ENCODE results near the gene FADS2.

Gene FADS2

DNA sequence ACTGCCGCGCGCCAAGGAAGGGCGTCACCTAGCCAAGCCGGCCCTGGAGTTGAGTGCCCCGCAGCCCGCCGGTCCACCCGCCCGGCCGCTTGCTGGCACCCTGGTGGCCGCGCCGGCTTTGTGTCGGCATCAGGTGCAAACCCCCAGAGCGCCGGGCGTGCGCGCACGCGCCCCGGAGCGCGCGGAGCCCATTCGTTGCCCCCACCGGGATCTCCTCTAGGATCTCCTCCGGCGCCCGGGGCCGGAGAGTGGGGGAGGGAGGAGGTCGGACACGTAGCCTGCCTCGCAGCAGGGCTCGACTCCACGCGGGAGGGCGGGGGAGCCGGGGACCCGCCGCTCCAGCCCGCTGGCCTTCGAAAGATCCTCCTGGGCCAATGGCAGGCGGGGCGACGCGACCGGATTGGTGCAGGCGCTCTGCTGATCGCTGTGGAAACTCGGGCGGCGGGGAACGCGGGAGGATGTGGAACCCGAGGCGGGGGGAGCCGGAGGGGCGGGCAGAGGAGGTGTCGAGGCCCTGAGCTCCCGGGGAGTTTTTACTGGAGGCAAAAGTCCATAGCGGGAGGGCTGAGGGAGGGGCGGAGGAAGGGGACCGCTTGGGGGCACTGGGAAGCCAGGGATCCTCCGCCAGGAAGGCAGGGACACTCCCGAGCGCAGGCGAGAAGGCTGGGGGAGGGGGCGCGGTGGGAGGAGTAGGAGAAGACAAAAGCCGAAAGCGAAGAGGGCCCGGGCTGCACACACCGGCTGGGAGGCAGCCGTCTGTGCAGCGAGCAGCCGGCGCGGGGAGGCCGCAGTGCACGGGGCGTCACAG, at the start of gene FADS2:
Gene FADS2, plus strand, starts transcription at position 730 of the 808 bp plus-strand sequence. CDS start 91 bp downstream, outside the sequence.
- TF ChIP-seq, protein P1, sequence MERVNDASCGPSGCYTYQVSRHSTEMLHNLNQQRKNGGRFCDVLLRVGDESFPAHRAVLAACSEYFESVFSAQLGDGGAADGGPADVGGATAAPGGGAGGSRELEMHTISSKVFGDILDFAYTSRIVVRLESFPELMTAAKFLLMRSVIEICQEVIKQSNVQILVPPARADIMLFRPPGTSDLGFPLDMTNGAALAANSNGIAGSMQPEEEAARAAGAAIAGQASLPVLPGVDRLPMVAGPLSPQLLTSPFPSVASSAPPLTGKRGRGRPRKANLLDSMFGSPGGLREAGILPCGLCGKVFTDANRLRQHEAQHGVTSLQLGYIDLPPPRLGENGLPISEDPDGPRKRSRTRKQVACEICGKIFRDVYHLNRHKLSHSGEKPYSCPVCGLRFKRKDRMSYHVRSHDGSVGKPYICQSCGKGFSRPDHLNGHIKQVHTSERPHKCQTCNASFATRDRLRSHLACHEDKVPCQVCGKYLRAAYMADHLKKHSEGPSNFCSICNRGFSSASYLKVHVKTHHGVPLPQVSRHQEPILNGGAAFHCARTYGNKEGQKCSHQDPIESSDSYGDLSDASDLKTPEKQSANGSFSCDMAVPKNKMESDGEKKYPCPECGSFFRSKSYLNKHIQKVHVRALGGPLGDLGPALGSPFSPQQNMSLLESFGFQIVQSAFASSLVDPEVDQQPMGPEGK (CRISPR knock-in tag; IDR thresholded peaks at IDR 0.05; ENCODE audit: borderline replicate concordance), result 0 out of 2 replicates have a peak, but pooled peaks have one; percentile 18
- TF ChIP-seq, protein P2, sequence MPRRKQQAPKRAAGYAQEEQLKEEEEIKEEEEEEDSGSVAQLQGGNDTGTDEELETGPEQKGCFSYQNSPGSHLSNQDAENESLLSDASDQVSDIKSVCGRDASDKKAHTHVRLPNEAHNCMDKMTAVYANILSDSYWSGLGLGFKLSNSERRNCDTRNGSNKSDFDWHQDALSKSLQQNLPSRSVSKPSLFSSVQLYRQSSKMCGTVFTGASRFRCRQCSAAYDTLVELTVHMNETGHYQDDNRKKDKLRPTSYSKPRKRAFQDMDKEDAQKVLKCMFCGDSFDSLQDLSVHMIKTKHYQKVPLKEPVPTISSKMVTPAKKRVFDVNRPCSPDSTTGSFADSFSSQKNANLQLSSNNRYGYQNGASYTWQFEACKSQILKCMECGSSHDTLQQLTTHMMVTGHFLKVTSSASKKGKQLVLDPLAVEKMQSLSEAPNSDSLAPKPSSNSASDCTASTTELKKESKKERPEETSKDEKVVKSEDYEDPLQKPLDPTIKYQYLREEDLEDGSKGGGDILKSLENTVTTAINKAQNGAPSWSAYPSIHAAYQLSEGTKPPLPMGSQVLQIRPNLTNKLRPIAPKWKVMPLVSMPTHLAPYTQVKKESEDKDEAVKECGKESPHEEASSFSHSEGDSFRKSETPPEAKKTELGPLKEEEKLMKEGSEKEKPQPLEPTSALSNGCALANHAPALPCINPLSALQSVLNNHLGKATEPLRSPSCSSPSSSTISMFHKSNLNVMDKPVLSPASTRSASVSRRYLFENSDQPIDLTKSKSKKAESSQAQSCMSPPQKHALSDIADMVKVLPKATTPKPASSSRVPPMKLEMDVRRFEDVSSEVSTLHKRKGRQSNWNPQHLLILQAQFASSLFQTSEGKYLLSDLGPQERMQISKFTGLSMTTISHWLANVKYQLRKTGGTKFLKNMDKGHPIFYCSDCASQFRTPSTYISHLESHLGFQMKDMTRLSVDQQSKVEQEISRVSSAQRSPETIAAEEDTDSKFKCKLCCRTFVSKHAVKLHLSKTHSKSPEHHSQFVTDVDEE (CRISPR knock-in tag; IDR thresholded peaks at IDR 0.05), result peak; percentile 58; the same call in 1 of the 2 replicates
- TF ChIP-seq OSR1 (CRISPR knock-in tag; IDR thresholded peaks at IDR 0.05), result no peak
- ATAC-seq, result peak; percentile 87

DNA sequence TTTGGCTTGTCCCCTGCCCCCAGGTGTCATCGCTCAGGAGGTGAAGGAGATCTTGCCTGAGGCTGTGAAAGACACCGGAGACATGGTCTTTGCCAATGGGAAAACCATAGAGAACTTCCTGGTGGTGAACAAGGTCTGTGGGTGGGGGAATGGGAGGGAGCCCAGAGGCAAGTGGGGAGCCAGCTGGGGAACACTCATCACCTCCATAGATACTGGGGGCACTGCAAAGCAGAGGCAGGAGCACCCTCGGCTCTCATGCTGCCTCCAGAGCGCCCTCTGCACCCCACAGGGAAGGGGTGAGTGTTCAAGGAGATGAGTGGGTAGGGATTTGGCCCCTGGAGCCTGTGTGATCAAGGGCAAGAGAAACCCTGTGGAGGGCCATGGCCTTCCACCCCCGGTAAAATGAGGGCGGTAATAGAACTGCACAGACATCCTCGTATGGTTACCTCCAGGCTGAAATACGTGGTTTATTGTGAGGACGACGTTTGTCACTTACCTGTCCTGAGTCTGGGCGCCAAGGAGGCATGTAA, 49.7 kb upstream of the FADS2 start:
- ATAC-seq, result no peak
- TF ChIP-seq, protein P2 (CRISPR knock-in tag; IDR thresholded peaks at IDR 0.05), result no peak

DNA sequence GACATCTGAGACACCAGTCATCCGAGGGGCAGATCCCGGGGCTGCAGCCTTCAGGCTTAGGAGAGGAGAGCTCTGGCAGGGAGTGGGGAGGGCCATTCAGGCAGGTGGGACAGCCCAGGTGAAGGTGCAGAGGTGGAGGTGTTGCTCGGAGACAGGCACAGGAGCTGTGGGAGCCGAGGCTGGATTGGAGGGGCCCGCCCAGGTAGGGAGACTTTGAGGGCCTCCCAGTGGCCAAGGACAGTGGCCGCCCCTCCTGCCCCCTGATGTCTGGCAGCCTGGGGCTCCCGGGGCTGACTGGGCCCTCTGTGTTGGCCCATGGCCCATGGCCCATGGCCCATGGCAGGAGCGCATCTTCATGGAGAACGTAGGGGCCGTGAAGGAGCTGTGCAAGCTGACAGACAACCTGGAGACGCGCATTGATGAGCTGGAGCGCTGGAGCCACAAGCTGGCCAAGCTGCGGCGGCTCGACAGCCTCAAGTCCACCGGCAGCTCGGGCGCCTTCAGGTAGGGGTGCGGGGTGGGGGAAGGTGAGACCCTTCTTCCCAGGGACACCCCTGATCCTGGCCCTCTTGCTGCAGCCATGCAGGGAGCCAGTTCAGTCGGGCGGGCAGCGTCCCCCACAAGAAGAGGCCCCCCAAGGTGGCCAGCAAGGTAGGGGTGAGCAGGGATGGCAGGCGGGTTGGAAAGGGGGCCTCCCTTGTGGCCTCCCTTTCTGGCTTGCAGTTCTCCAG, 49.0 kb upstream of the FADS2 start:
- ATAC-seq, result no peak
- no peak for TF ChIP-seq CSDC2 (CRISPR knock-in tag; IDR thresholded peaks at IDR 0.05)
- TF ChIP-seq ZFP30 (CRISPR knock-in tag; IDR thresholded peaks at IDR 0.05), result no peak
- TF ChIP-seq, protein P2 (CRISPR knock-in tag; IDR thresholded peaks at IDR 0.05), result no peak
- TF ChIP-seq PPARA (CRISPR knock-in tag; IDR thresholded peaks at IDR 0.05; ENCODE audit: borderline replicate concordance), result no peak
- TF ChIP-seq TOX (CRISPR knock-in tag; IDR thresholded peaks at IDR 0.05; ENCODE audit: borderline replicate concordance), result no peak
- TF ChIP-seq ZC3H10 (CRISPR knock-in tag; IDR thresholded peaks at IDR 0.05), result no peak
- no peak for TF ChIP-seq RARB (CRISPR knock-in tag; IDR thresholded peaks at IDR 0.05)
- TF ChIP-seq, protein P3, sequence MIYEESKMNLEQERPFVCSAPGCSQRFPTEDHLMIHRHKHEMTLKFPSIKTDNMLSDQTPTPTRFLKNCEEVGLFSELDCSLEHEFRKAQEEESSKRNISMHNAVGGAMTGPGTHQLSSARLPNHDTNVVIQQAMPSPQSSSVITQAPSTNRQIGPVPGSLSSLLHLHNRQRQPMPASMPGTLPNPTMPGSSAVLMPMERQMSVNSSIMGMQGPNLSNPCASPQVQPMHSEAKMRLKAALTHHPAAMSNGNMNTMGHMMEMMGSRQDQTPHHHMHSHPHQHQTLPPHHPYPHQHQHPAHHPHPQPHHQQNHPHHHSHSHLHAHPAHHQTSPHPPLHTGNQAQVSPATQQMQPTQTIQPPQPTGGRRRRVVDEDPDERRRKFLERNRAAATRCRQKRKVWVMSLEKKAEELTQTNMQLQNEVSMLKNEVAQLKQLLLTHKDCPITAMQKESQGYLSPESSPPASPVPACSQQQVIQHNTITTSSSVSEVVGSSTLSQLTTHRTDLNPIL (CRISPR knock-in tag; IDR thresholded peaks at IDR 0.05; ENCODE audit: low read depth), result no peak
- TF ChIP-seq, protein P4, sequence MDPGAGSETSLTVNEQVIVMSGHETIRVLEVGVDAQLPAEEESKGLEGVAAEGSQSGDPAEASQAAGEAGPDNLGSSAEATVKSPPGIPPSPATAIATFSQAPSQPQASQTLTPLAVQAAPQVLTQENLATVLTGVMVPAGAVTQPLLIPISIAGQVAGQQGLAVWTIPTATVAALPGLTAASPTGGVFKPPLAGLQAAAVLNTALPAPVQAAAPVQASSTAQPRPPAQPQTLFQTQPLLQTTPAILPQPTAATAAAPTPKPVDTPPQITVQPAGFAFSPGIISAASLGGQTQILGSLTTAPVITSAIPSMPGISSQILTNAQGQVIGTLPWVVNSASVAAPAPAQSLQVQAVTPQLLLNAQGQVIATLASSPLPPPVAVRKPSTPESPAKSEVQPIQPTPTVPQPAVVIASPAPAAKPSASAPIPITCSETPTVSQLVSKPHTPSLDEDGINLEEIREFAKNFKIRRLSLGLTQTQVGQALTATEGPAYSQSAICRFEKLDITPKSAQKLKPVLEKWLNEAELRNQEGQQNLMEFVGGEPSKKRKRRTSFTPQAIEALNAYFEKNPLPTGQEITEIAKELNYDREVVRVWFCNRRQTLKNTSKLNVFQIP (CRISPR knock-in tag; IDR thresholded peaks at IDR 0.05; ENCODE audit: borderline replicate concordance, low read depth), result no peak
- no peak for TF ChIP-seq OSR1 (CRISPR knock-in tag; IDR thresholded peaks at IDR 0.05)
- no peak for TF ChIP-seq ZFP3 (CRISPR knock-in tag; IDR thresholded peaks at IDR 0.05)
